HEK293 (cell line): ENCODE data around the gene SAMD11.
A peak's percentile ranks its signal among the peaks of the same experiment; 100 is the strongest.

ENCODE experiments used
- CTCF ChIA-PET: fragments of 350-600 bp; formaldehyde crosslinking; extraction: SDS; loops from one replicate; lab custom pipeline; 2021; ENCODE audit warnings: antibody characterized with exemption; lab: Yijun Ruan, JAX
- POLR2A ChIA-PET: fragments of 300-600 bp; formaldehyde crosslinking; extraction: SDS; loops from one replicate; lab custom pipeline; 2020; ENCODE audit warnings: antibody characterized with exemption, inconsistent platforms; lab: Yijun Ruan, JAX
- H3K27ac ChIP-seq: fragments of 200-500 bp; sonication (Bioruptor generic); 2 replicates; pipeline ENCODE4 v1.5.1; 2014; ENCODE audit warnings: low read depth, low read length, control low read depth, inconsistent platforms; ENCODE audit errors: extremely low read depth
- H3K36me3 ChIP-seq, 2 experiments: fragments of 200-500 bp in 1 of 2; sonication (Bioruptor generic) in 1 of 2; 1 replicate in 1 of 2; 2 replicates in 1 of 2; pipeline ENCODE4 v1.5.1; 2014 to 2017; ENCODE audit warnings: inconsistent platforms in 2 of 2, low read length in 2 of 2; ENCODE audit not compliant: control insufficient read depth in 2 of 2, insufficient read depth in 1 of 2
- H3K4me1 ChIP-seq: fragments of 200-500 bp; sonication (Bioruptor generic); 2 replicates; pipeline ENCODE4 v1.5.1; 2014; ENCODE audit warnings: mild to moderate bottlenecking, low read length, inconsistent platforms; ENCODE audit not compliant: control insufficient read depth, insufficient read depth
- H3K4me3 ChIP-seq: 2 replicates; pipeline ENCODE4 v1.5.1; 2011; ENCODE audit warnings: low read depth, mild to moderate bottlenecking, control low read depth, low read length, moderate library complexity
- H3K9me3 ChIP-seq: fragments of 200-500 bp; sonication (Bioruptor generic); 2 replicates; pipeline ENCODE4 v1.5.1; 2014; ENCODE audit warnings: low read depth, low read length, inconsistent platforms; ENCODE audit not compliant: control insufficient read depth, insufficient read depth
- BCL11B ChIP-seq: fragments of 450-650 bp; formaldehyde crosslinking; IDR thresholded peaks from 2 replicates; pipeline ENCODE4 v1.5.1; 2016; ENCODE audit warnings: low read depth, missing biosample characterization, missing genetic modification characterization
- GLIS2 ChIP-seq: fragments of 450-650 bp; formaldehyde crosslinking; IDR thresholded peaks from 2 replicates; pipeline ENCODE4 v1.5.1; 2016; ENCODE audit warnings: missing biosample characterization, missing genetic modification characterization
- HOXA7 ChIP-seq: sonication (generic); formaldehyde crosslinking; IDR thresholded peaks from 2 replicates; pipeline ENCODE4 v1.8.1; 2022; ENCODE audit warnings: missing genetic modification reagents, borderline replicate concordance
- KLF1 ChIP-seq: fragments of 450-650 bp; formaldehyde crosslinking; IDR thresholded peaks from 2 replicates; pipeline ENCODE4 v1.5.1; 2016; ENCODE audit warnings: missing biosample characterization, missing genetic modification characterization
- OSR2 ChIP-seq: fragments of 450-650 bp; formaldehyde crosslinking; IDR thresholded peaks from 2 replicates; pipeline ENCODE4 v1.5.1; 2016; ENCODE audit warnings: missing biosample characterization, missing genetic modification characterization
- PRDM1 ChIP-seq: fragments of 450-650 bp; formaldehyde crosslinking; IDR thresholded peaks from 2 replicates; pipeline ENCODE4; 2016; ENCODE audit warnings: missing biosample characterization, missing genetic modification characterization
- TCF7L2 ChIP-seq: IDR thresholded peaks from 2 replicates; pipeline ENCODE4 v1.6.1; 2011; ENCODE audit warnings: low read depth, mild to moderate bottlenecking, inconsistent platforms, low read length, moderate library complexity, borderline replicate concordance
- WT1 ChIP-seq: fragments of 450-650 bp; formaldehyde crosslinking; IDR thresholded peaks from 2 replicates; pipeline ENCODE4 v1.5.1; 2016; ENCODE audit warnings: missing biosample characterization, missing genetic modification characterization
- ZBTB1 ChIP-seq: fragments of 450-650 bp; formaldehyde crosslinking; IDR thresholded peaks from 2 replicates; pipeline ENCODE4 v1.5.1; 2016; ENCODE audit warnings: missing biosample characterization, missing genetic modification characterization
- ZFP3 ChIP-seq: fragments of 450-650 bp; formaldehyde crosslinking; IDR thresholded peaks from 2 replicates; pipeline ENCODE4 v1.5.1; 2016; ENCODE audit warnings: low read depth, missing biosample characterization, missing genetic modification characterization
- ZNF10 ChIP-seq: fragments of 450-650 bp; formaldehyde crosslinking; IDR thresholded peaks from 2 replicates; pipeline ENCODE4 v1.5.1; 2017; ENCODE audit warnings: missing biosample characterization, missing genetic modification characterization
- ZNF112 ChIP-seq: fragments of 450-650 bp; formaldehyde crosslinking; IDR thresholded peaks from 2 replicates; pipeline ENCODE4 v1.5.0; 2017; ENCODE audit warnings: missing biosample characterization, missing genetic modification characterization
- ZNF114 ChIP-seq: fragments of 450-650 bp; formaldehyde crosslinking; IDR thresholded peaks from 2 replicates; pipeline ENCODE4 v1.5.0; 2017; ENCODE audit warnings: missing biosample characterization, missing genetic modification characterization
- ZNF19 ChIP-seq: fragments of 450-650 bp; formaldehyde crosslinking; IDR thresholded peaks from 2 replicates; pipeline ENCODE4; 2016; ENCODE audit warnings: missing biosample characterization, missing genetic modification characterization, low read depth
- ZNF214 ChIP-seq: fragments of 450-650 bp; formaldehyde crosslinking; IDR thresholded peaks from 2 replicates; pipeline ENCODE4 v1.5.1; 2017; ENCODE audit warnings: missing biosample characterization, mild to moderate bottlenecking, missing genetic modification characterization, borderline replicate concordance
- ZNF239 ChIP-seq: fragments of 450-650 bp; formaldehyde crosslinking; IDR thresholded peaks from 2 replicates; pipeline ENCODE4 v1.5.1; 2016; ENCODE audit warnings: missing biosample characterization, missing genetic modification characterization
- ZNF248 ChIP-seq: fragments of 450-650 bp; formaldehyde crosslinking; IDR thresholded peaks from 2 replicates; pipeline ENCODE4 v1.5.1; 2017; ENCODE audit warnings: missing biosample characterization, missing genetic modification characterization
- ZNF404 ChIP-seq: fragments of 450-650 bp; formaldehyde crosslinking; IDR thresholded peaks from 2 replicates; pipeline ENCODE4 v1.5.1; 2017; ENCODE audit warnings: missing biosample characterization, missing genetic modification characterization
- ZNF501 ChIP-seq: fragments of 450-650 bp; formaldehyde crosslinking; IDR thresholded peaks from 2 replicates; pipeline ENCODE4 v1.5.1; 2016; ENCODE audit warnings: missing biosample characterization, missing genetic modification characterization
- ZNF626 ChIP-seq: fragments of 450-650 bp; sonication (Bioruptor Pico); formaldehyde crosslinking; IDR thresholded peaks from 2 replicates; pipeline ENCODE4 v1.5.1; 2018; ENCODE audit warnings: missing biosample characterization, missing genetic modification characterization, inconsistent platforms
- ZNF777 ChIP-seq: fragments of 450-650 bp; formaldehyde crosslinking; IDR thresholded peaks from 2 replicates; pipeline ENCODE4 v1.5.1; 2017; ENCODE audit warnings: missing biosample characterization, missing genetic modification characterization, borderline replicate concordance
- ZNF837 ChIP-seq: fragments of 450-650 bp; formaldehyde crosslinking; IDR thresholded peaks from 2 replicates; pipeline ENCODE4 v1.5.1; 2016; ENCODE audit warnings: missing biosample characterization, missing genetic modification characterization
- TF ChIP-seq, protein P1 (sequence below): fragments of 450-650 bp; formaldehyde crosslinking; IDR thresholded peaks from 2 replicates; pipeline ENCODE4; 2016; ENCODE audit warnings: missing biosample characterization, missing genetic modification characterization
- TF ChIP-seq, protein P2 (sequence below): fragments of 450-650 bp; formaldehyde crosslinking; IDR thresholded peaks from 2 replicates; pipeline ENCODE4 v1.5.1; 2017; ENCODE audit warnings: missing biosample characterization, missing genetic modification characterization
- TF ChIP-seq, protein P3 (sequence below): fragments of 450-650 bp; formaldehyde crosslinking; IDR thresholded peaks from 2 replicates; pipeline ENCODE4 v1.5.1; 2017; ENCODE audit warnings: missing biosample characterization, mild to moderate bottlenecking, missing genetic modification characterization, moderate library complexity
- TF ChIP-seq, protein P4 (sequence below): IDR thresholded peaks from 2 replicates; pipeline ENCODE4 v1.6.1; 2011; ENCODE audit warnings: mild to moderate bottlenecking, low read depth, low read length, borderline replicate concordance

The SAMD11 gene

DNA sequence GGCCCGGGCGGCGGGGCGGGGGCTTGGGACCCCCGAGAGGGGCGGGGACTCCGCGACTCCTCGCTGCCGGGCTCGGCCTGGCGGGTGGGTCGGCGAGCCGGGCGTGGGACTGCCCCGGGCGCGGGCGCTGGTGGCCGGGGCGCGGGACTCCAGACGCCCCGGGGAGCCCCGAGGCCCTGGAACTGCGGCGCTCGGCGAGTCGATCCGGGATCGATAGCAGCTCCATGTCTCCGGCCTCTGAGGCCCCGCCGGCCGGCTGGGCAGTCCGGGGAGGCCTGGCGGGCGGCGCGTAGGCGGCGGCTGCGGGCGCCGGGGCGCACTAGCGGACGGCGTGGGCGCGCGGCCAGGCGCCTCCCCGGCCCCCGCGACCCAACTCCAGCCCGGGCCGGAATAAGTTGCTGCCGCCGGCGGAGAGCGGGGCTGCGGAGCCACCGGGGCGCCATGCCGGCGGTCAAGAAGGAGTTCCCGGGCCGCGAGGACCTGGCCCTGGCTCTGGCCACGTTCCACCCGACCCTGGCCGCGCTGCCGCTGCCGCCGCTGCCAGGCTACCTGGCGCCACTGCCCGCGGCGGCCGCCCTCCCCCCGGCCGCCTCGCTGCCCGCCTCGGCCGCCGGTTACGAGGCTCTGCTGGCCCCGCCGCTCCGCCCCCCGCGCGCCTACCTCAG, 400 bp downstream of the SAMD11 start:
- Histone ChIP-seq H3K27ac (peak overlapping the region; percentile 99), H3K9me3 (no peaks in the 10 kb centered on the region), H3K4me3 (peak overlapping the region; percentile 57), H3K36me3 (peaks cover 0 to 55% of the 10 kb centered on the region in 2 experiments; a peak in 1 of 3 replicates), H3K4me1 (peaks cover 10% of the 10 kb centered on the region)
- ChIA-PET CTCF (interaction anchor here (1.4 to 1.7 kb wide), 2 partner anchors 14 to 18 kb away, joined by 4 to 5 read pairs; no protein-coding TSS in a partner anchor), POLR2A (interaction anchor here (1.0 to 3.7 kb wide), 5 partner anchors 13 to 32 kb away, joined by 3 to 39 read pairs (median 6); no protein-coding TSS in a partner anchor)
- no peak for TF ChIP-seq OSR2 (tag by site-specific recombination)
- TF ChIP-seq, all 188 proteins: peak for 0

DNA sequence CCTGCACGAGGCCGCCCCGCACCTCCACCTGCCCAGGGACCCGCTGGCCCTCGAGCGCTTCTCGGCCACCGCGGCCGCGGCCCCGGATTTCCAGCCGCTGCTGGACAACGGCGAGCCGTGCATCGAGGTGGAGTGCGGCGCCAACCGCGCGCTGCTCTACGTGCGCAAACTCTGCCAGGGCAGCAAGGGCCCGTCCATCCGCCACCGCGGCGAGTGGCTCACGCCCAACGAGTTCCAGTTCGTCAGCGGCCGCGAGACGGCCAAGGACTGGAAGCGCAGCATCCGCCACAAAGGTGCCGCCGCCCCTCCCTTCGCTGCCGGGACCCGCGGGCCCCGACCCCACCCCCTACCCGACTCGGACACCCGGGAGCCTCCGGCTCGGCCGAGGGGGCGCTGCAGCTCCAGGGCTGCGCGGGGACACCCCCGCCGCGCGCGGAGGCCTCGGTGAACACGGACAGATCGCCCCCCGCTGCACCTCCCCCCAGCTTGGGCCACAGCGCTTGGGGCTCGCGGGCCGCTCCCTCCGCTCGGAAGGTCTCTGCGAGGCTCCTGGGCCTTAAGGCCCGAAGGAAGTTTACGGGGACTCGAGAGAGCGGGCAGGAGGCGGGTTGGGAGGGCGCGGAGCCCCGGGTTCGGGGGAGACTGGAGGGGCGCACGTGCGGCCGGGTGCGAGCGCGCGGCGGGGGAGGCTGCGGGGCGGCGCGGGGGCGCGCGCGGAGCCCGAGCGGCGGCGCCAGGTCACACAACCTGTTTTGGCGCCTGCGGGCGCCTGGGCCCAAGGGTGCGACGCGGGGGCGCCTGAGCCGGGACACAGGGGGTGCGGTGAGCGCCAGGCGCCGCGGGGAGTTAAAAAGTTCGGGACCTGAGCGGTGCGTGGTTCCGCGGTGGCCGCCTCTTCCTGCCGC, 1.2 kb downstream of the SAMD11 start:
- Histone ChIP-seq H3K36me3 (peaks cover 0 to 63% of the 10 kb centered on the region in 2 experiments; a peak in 1 of 3 replicates), H3K27ac (peak overlapping the region; percentile 99), H3K4me1 (peaks cover 10% of the 10 kb centered on the region), H3K9me3 (no peaks in the 10 kb centered on the region), H3K4me3 (peak overlapping the region; percentile 57)
- ChIA-PET CTCF (no interaction called here), POLR2A (interaction anchor here (1.0 to 3.7 kb wide), 3 partner anchors 13 to 31 kb away, joined by 3 to 39 read pairs (median 9); no protein-coding TSS in a partner anchor)
- no peak for TF ChIP-seq ZNF114
- no peak for TF ChIP-seq ZNF626 (tag by site-specific recombination)
- TF ChIP-seq, protein P1, sequence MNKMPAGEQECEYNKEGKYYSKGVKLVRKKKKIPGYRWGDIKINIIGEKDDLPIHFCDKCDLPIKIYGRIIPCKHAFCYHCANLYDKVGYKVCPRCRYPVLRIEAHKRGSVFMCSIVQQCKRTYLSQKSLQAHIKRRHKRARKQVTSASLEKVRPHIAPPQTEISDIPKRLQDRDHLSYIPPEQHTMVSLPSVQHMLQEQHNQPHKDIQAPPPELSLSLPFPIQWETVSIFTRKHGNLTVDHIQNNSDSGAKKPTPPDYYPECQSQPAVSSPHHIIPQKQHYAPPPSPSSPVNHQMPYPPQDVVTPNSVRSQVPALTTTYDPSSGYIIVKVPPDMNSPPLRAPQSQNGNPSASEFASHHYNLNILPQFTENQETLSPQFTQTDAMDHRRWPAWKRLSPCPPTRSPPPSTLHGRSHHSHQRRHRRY (tag by site-specific recombination) = no peak
- TF ChIP-seq WT1 (tag by site-specific recombination) = 0 out of 2 replicates have a peak, but pooled peaks have one; percentile 14
- no peak for TF ChIP-seq ZFP3 (tag by site-specific recombination)
- no peak for TF ChIP-seq ZNF404 (tag by site-specific recombination)
- TF ChIP-seq ZBTB1 (tag by site-specific recombination) = 0 out of 2 replicates have a peak, but pooled peaks have one; percentile 43
- TF ChIP-seq ZNF837 = no peak
- TF ChIP-seq, protein P2, sequence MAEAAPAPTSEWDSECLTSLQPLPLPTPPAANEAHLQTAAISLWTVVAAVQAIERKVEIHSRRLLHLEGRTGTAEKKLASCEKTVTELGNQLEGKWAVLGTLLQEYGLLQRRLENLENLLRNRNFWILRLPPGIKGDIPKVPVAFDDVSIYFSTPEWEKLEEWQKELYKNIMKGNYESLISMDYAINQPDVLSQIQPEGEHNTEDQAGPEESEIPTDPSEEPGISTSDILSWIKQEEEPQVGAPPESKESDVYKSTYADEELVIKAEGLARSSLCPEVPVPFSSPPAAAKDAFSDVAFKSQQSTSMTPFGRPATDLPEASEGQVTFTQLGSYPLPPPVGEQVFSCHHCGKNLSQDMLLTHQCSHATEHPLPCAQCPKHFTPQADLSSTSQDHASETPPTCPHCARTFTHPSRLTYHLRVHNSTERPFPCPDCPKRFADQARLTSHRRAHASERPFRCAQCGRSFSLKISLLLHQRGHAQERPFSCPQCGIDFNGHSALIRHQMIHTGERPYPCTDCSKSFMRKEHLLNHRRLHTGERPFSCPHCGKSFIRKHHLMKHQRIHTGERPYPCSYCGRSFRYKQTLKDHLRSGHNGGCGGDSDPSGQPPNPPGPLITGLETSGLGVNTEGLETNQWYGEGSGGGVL (tag by site-specific recombination) = peak; percentile 65
- peak; percentile 68; the same call in 1 of the 2 replicates for TF ChIP-seq KLF1 (tag by site-specific recombination)
- TF ChIP-seq ZNF777 = no peak
- TF ChIP-seq GLIS2 (tag by site-specific recombination) = peak; percentile 88
- no peak for TF ChIP-seq ZNF214 (tag by site-specific recombination)
- TF ChIP-seq BCL11B (tag by site-specific recombination) = 0 out of 2 replicates have a peak, but pooled peaks have one; percentile 59
- no peak for TF ChIP-seq PRDM1
- TF ChIP-seq ZNF248 (tag by site-specific recombination) = no peak
- no peak for TF ChIP-seq ZNF19
- TF ChIP-seq ZNF10 (tag by site-specific recombination) = 0 out of 2 replicates have a peak, but pooled peaks have one; percentile 15
- TF ChIP-seq HOXA7 (CRISPR knock-in tag) = no peak
- TF ChIP-seq, protein P3, sequence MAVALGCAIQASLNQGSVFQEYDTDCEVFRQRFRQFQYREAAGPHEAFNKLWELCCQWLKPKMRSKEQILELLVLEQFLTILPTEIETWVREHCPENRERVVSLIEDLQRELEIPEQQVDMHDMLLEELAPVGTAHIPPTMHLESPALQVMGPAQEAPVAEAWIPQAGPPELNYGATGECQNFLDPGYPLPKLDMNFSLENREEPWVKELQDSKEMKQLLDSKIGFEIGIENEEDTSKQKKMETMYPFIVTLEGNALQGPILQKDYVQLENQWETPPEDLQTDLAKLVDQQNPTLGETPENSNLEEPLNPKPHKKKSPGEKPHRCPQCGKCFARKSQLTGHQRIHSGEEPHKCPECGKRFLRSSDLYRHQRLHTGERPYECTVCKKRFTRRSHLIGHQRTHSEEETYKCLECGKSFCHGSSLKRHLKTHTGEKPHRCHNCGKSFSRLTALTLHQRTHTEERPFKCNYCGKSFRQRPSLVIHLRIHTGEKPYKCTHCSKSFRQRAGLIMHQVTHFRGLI (tag by site-specific recombination) = peak; percentile 86
- TF ChIP-seq ZNF239 (tag by site-specific recombination) = 0 out of 2 replicates have a peak, but pooled peaks have one; percentile 17
- TF ChIP-seq, protein P4, sequence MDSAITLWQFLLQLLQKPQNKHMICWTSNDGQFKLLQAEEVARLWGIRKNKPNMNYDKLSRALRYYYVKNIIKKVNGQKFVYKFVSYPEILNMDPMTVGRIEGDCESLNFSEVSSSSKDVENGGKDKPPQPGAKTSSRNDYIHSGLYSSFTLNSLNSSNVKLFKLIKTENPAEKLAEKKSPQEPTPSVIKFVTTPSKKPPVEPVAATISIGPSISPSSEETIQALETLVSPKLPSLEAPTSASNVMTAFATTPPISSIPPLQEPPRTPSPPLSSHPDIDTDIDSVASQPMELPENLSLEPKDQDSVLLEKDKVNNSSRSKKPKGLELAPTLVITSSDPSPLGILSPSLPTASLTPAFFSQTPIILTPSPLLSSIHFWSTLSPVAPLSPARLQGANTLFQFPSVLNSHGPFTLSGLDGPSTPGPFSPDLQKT = no peak
- TF ChIP-seq ZNF501 = peak; percentile 45; the same call in 1 of the 2 replicates
- no peak for TF ChIP-seq TCF7L2
- TF ChIP-seq ZNF112 (tag by site-specific recombination) = no peak
